ENCODE data around the gene GALNT14. TPM values are rescaled to one million over a fixed set of nuclear protein-coding genes. Genes with fewer than 3 reads are reported as not detected.

The GALNT14 gene
- total and polyA plus RNA-seq, 2 donors (not counting 1 experiment from before 2014, with no cell fraction given), result 3.1 to 6.2 TPM

DNA sequence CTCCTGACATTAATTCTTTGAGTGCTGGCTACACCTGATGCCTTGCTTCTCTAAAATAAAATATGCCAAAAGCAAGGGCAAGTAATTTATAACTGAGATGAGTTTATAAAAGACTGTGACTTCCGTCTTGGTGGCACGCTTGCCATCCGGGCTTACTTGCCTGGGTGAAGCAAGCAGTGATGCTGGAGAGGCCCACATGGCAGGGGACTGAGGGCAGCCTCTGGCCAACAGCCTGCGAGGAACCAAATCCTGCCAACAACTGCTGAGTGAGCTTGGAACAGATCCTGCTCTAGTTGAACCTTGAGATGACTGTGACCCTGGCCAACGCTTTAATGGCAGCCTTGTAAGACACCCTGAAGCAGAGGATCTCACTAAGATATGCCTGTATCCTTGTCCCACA, 234.9 kb downstream of the GALNT14 start:
- Histone ChIP-seq H3K9me3 (ENCODE audit: control extremely low read depth in 1 of 3, control insufficient read depth in 2 of 3, insufficient read depth in 1 of 3, low read length in 2 of 3) (no peaks in the 10 kb centered on the region), H3K4me2 (replicated peaks; ENCODE audit: low read depth, low read length, poor library complexity, severe bottlenecking) (no peak overlapping the region), H4K20me1 (ENCODE audit: control insufficient read depth, insufficient read depth, low read length, poor library complexity, severe bottlenecking) (no peaks in the 10 kb centered on the region), H2AFZ (ENCODE audit: insufficient read depth, low read depth, low read length, poor library complexity, severe bottlenecking) (no peak overlapping the region), H3K4me3 (ENCODE audit: control extremely low read depth in 1 of 5, extremely low read depth in 1 of 5, insufficient read depth in 1 of 5, low read depth in 2 of 5, low read length in 4 of 5) (no peak overlapping the region), H3K79me2 (ENCODE audit: control insufficient read depth, insufficient read depth, low read length) (no peaks in the 10 kb centered on the region), H3K27me3 (replicated peaks in 1 of 4; ENCODE audit: control extremely low read depth in 1 of 4, control insufficient read depth in 3 of 4, insufficient read depth in 4 of 4, low read length in 3 of 4) (no peaks in the 10 kb centered on the region), H3K36me3 (replicated peaks in 1 of 2; ENCODE audit: control extremely low read depth in 1 of 2, control insufficient read depth in 1 of 2, extremely low read depth in 1 of 2, insufficient read depth in 2 of 2, low read length in 1 of 2) (no peaks in the 10 kb centered on the region), H3K9ac (ENCODE audit: low read length) (no peak overlapping the region), H3K4me1 (ENCODE audit: control insufficient read depth in 2 of 2, insufficient read depth in 2 of 2, low read length in 2 of 2) (no peaks in the 10 kb centered on the region), H3K27ac (ENCODE audit: low read length in 2 of 2) (no peak overlapping the region)
- no peak for DNase-seq
- no peaks in the 10 kb centered on the region for H3K4me1 Mint-ChIP-seq
- H3K4me3 Mint-ChIP-seq, result no peak overlapping the region
- ChIA-PET POLR2A (no interaction called here), CTCF (no interaction called here)
- no peaks in the 10 kb centered on the region for H3K27me3 Mint-ChIP-seq
- no peak for ATAC-seq (ENCODE audit: low read depth)
- TF ChIP-seq, protein P1, sequence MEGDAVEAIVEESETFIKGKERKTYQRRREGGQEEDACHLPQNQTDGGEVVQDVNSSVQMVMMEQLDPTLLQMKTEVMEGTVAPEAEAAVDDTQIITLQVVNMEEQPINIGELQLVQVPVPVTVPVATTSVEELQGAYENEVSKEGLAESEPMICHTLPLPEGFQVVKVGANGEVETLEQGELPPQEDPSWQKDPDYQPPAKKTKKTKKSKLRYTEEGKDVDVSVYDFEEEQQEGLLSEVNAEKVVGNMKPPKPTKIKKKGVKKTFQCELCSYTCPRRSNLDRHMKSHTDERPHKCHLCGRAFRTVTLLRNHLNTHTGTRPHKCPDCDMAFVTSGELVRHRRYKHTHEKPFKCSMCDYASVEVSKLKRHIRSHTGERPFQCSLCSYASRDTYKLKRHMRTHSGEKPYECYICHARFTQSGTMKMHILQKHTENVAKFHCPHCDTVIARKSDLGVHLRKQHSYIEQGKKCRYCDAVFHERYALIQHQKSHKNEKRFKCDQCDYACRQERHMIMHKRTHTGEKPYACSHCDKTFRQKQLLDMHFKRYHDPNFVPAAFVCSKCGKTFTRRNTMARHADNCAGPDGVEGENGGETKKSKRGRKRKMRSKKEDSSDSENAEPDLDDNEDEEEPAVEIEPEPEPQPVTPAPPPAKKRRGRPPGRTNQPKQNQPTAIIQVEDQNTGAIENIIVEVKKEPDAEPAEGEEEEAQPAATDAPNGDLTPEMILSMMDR (IDR thresholded peaks at IDR 0.05), result no peak
- TF ChIP-seq EZH2 (IDR thresholded peaks at IDR 0.05; ENCODE audit: borderline replicate concordance, insufficient read depth, low read depth, low read length, poor library complexity, severe bottlenecking), result no peak
- intact Hi-C loops (cut with micrococcal nuclease), result no loop called here
- H3K9me3 Mint-ChIP-seq (ENCODE audit: insufficient read depth), result no peaks in the 10 kb centered on the region
- no peak overlapping the region for H3K27ac Mint-ChIP-seq
- 100% methylated on average over 4 of the region's 5 CpGs for WGBS (ENCODE audit: insufficient coverage)

DNA sequence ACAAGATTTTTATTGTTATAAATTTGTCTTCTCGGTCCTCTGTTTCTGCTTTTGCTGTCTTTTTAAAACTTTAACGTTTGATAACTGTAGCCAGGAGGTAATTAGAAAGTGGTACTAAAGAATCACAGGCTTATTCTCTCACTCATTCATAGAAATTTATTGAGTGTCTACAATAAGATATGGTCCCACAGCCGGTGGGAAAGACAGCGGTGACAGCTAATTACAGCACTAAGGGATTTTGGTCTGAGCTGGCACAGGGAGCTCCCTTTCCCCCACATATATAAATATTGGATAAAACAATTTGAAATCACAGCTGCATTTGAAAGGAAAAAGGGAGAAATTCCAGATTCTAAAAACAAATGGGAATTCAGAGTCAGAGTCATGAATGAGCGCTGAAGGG, 237.9 kb downstream of the GALNT14 start:
- WGBS (ENCODE audit: insufficient coverage), result 100% methylated on average over 1 of the region's 5 CpGs
- intact Hi-C loops (cut with micrococcal nuclease), result no loop called here
- CTCF ChIA-PET, result no interaction called here

More for the DNA sequence above, 237.9 kb downstream of the GALNT14 start:
- ATAC-seq (ENCODE audit: low read depth), result no peak
- no peaks in the 10 kb centered on the region for H3K79me2 ChIP-seq (ENCODE audit: control insufficient read depth, insufficient read depth, low read length)
- POLR2A ChIA-PET, result no interaction called here
- H3K4me1 ChIP-seq (ENCODE audit: control insufficient read depth in 2 of 2, insufficient read depth in 2 of 2, low read length in 2 of 2), result no peaks in the 10 kb centered on the region
- no peaks in the 10 kb centered on the region for H3K27me3 ChIP-seq (replicated peaks in 1 of 4; ENCODE audit: control extremely low read depth in 1 of 4, control insufficient read depth in 3 of 4, insufficient read depth in 4 of 4, low read length in 3 of 4)
- Mint-ChIP-seq H3K4me3 (no peak overlapping the region), H3K9me3 (ENCODE audit: insufficient read depth) (peaks cover 7% of the 10 kb centered on the region), H3K27ac (no peak overlapping the region), H3K27me3 (no peaks in the 10 kb centered on the region), H3K4me1 (no peaks in the 10 kb centered on the region)
- TF ChIP-seq EZH2 (IDR thresholded peaks at IDR 0.05; ENCODE audit: borderline replicate concordance, insufficient read depth, low read depth, low read length, poor library complexity, severe bottlenecking), result no peak
- TF ChIP-seq, protein P1 (IDR thresholded peaks at IDR 0.05), result no peak
- no peaks in the 10 kb centered on the region for H4K20me1 ChIP-seq (ENCODE audit: control insufficient read depth, insufficient read depth, low read length, poor library complexity, severe bottlenecking)
- H2AFZ ChIP-seq (ENCODE audit: insufficient read depth, low read depth, low read length, poor library complexity, severe bottlenecking), result no peak overlapping the region
- no peak overlapping the region for H3K27ac ChIP-seq (ENCODE audit: low read length in 2 of 2)
- no peaks in the 10 kb centered on the region for H3K36me3 ChIP-seq (replicated peaks in 1 of 2; ENCODE audit: control extremely low read depth in 1 of 2, control insufficient read depth in 1 of 2, extremely low read depth in 1 of 2, insufficient read depth in 2 of 2, low read length in 1 of 2)
- no peak overlapping the region for H3K9ac ChIP-seq (ENCODE audit: low read length)
- H3K9me3 ChIP-seq (ENCODE audit: control extremely low read depth in 1 of 3, control insufficient read depth in 2 of 3, insufficient read depth in 1 of 3, low read length in 2 of 3), result peaks cover 0 to 14% (median 4%) of the 10 kb centered on the region in 3 donors
- no peak for DNase-seq
- H3K4me2 ChIP-seq (replicated peaks; ENCODE audit: low read depth, low read length, poor library complexity, severe bottlenecking), result no peak overlapping the region
- H3K4me3 ChIP-seq (ENCODE audit: control extremely low read depth in 1 of 5, extremely low read depth in 1 of 5, insufficient read depth in 1 of 5, low read depth in 2 of 5, low read length in 4 of 5), result no peak overlapping the region

All from B cell (primary cell).